CD8-positive, alpha-beta memory T cell (primary cell): ENCODE data around the gene FHDC1. TPM values are rescaled to one million over a fixed set of nuclear protein-coding genes. Genes with fewer than 3 reads are reported as not detected.

Experiments used
- CTCF ChIA-PET: fragments of 350-600 bp; sonication (Branson Sonifier 250); formaldehyde crosslinking; loops from one replicate; lab custom pipeline; 2021; ENCODE audit warnings: antibody characterized with exemption; lab: Charles Lee
- POLR2A ChIA-PET: fragments of 350-600 bp; sonication (Branson Sonifier 250); formaldehyde crosslinking; loops from one replicate; lab custom pipeline; 2021; ENCODE audit warnings: antibody characterized with exemption; lab: Charles Lee
- DNase-seq, 5 donors: peaks; one replicate each; pipeline versions ENCODE4 v3.0.0 to v3.0.0-alpha.2; 2020 to 2022; ENCODE audit warnings: mixed read lengths in 1 of 5
- H3K27ac ChIP-seq: one replicate; pipeline ENCODE4 v1.7.0; 2013; ENCODE audit warnings: low read depth, mild to moderate bottlenecking, low read length, moderate library complexity
- H3K27me3 ChIP-seq: 2 replicates; pipeline ENCODE4 v1.7.0; 2013; ENCODE audit warnings: low read length, mild to moderate bottlenecking; ENCODE audit not compliant: insufficient read depth, poor library complexity, severe bottlenecking
- H3K36me3 ChIP-seq: 2 replicates; pipeline ENCODE4 v1.7.0; 2013; ENCODE audit warnings: mild to moderate bottlenecking, low read length, moderate library complexity; ENCODE audit not compliant: insufficient read depth
- H3K4me1 ChIP-seq: 2 replicates; pipeline ENCODE4 v1.7.0; 2013; ENCODE audit warnings: mild to moderate bottlenecking, low read length, moderate library complexity; ENCODE audit not compliant: insufficient read depth
- H3K4me3 ChIP-seq: 2 replicates; pipeline ENCODE4 v1.7.0; 2013; ENCODE audit warnings: mild to moderate bottlenecking, low read length
- H3K9me3 ChIP-seq: 2 replicates; pipeline ENCODE4 v1.7.0; 2013; ENCODE audit warnings: mild to moderate bottlenecking, low read length
- H3K27ac Mint-ChIP-seq, 8 donors: one replicate each; pipeline ENCODE4 v1.8.0; 2020 to 2021; ENCODE audit warnings: mixed read lengths in 8 of 8, mild to moderate bottlenecking in 6 of 8, inconsistent platforms in 3 of 8, moderate library complexity in 3 of 8
- H3K27me3 Mint-ChIP-seq, 2 donors: one replicate each; pipeline ENCODE4 v1.8.0; 2020 to 2021; ENCODE audit warnings: mixed read lengths in 2 of 2, mild to moderate bottlenecking in 1 of 2, moderate library complexity in 1 of 2
- H3K36me3 Mint-ChIP-seq, 3 donors: one replicate each; pipeline ENCODE4 v1.8.0; 2020 to 2021; ENCODE audit warnings: mixed read lengths in 3 of 3, inconsistent platforms in 1 of 3, mild to moderate bottlenecking in 1 of 3
- H3K4me1 Mint-ChIP-seq, 3 donors: one replicate each; pipeline ENCODE4 v1.8.0; 2020 to 2021; ENCODE audit warnings: mixed read lengths in 3 of 3, inconsistent platforms in 1 of 3, mild to moderate bottlenecking in 1 of 3
- H3K4me3 Mint-ChIP-seq, 7 donors: one replicate each; pipeline ENCODE4 v1.8.0; 2020 to 2021; ENCODE audit warnings: mixed read lengths in 7 of 7, mild to moderate bottlenecking in 6 of 7, moderate library complexity in 4 of 7, inconsistent platforms in 2 of 7
- H3K9me3 Mint-ChIP-seq, 5 donors: one replicate each; pipeline ENCODE4 v1.8.0; 2020 to 2022; ENCODE audit warnings: mixed read lengths in 5 of 5, mild to moderate bottlenecking in 3 of 5, moderate library complexity in 2 of 5, inconsistent platforms in 1 of 5
- polyA plus RNA-seq: library from polyadenylated mRNA; unstranded; fragments of 300-500 nt; fragmentation: Illumina TruSeq; gene quantifications from one replicate; pipeline ENCODE4 v1.2.3, GENCODE V29; 2021
- total RNA-seq, 2 experiments: library from RNA; stranded (reverse); gene quantifications; one replicate each; pipeline ENCODE4 v1.2.3, GENCODE V29; 2021

Gene FHDC1
- total and polyA plus RNA-seq, 3 experiments from 2014 or later: 0.04 TPM; not detected in 1

DNA sequence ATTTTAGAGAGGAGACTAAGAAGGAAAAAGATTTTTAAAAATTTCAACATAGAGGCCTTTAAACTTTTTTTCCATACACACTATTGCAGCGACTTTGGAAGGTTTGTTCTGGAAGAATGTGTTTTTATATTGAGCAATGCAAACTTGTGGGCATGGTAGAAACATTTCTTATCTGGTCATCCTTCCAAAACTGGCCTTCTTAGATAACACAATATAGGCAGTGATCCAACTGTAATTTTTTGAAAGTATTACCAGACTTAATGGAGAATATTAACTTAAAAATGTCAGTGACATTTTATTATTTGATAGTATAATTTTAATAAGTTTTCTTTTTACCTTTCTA, 25.6 kb downstream of the FHDC1 start:
- no peaks in the 10 kb centered on the region for H3K36me3 Mint-ChIP-seq
- CTCF ChIA-PET: no interaction called here
- H3K9me3 Mint-ChIP-seq: no peaks in the 10 kb centered on the region

DNA sequence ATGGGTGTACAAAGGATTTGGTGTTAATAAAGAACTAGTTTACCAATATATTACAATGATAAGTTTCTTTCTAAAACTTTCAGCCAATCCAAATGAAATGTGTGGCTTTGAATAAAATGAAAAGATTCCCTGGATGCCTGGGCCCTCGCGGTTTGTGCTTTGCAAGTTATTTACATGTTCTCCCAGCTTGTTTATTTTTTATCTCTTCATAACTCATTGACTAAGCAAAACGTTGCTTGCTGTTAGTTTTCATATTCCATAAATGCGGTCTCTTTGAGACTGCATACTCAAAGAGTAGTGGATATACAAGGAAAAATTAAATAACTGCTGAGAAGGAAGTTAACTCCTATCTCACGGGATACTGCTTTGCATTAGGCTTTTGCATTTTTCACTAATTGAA, 26.0 kb downstream of the FHDC1 start:
- DNase-seq: no peak
- Histone ChIP-seq H3K36me3 (no peaks in the 10 kb centered on the region), H3K4me1 (no peaks in the 10 kb centered on the region), H3K4me3 (no peak overlapping the region), H3K27ac (no peak overlapping the region), H3K9me3 (no peaks in the 10 kb centered on the region), H3K27me3 (no peaks in the 10 kb centered on the region)
- H3K4me1 Mint-ChIP-seq: peaks cover 0 to 8% (median 5%) of the 10 kb centered on the region in 3 donors
- CTCF ChIA-PET: no interaction called here
- no peak overlapping the region for H3K27ac Mint-ChIP-seq
- peaks cover 0 to 5% of the 10 kb centered on the region in 2 donors for H3K27me3 Mint-ChIP-seq
- H3K9me3 Mint-ChIP-seq: no peaks in the 10 kb centered on the region
- H3K36me3 Mint-ChIP-seq: no peaks in the 10 kb centered on the region
- H3K4me3 Mint-ChIP-seq: no peak overlapping the region
- POLR2A ChIA-PET: no interaction called here

More for the DNA sequence above, 25.6 kb downstream of the FHDC1 start:
- Histone ChIP-seq H3K4me1 (no peaks in the 10 kb centered on the region), H3K4me3 (no peak overlapping the region), H3K36me3 (no peaks in the 10 kb centered on the region), H3K9me3 (no peaks in the 10 kb centered on the region), H3K27me3 (no peaks in the 10 kb centered on the region), H3K27ac (no peak overlapping the region)
- peaks cover 0 to 8% (median 5%) of the 10 kb centered on the region in 3 donors for H3K4me1 Mint-ChIP-seq
- no peak overlapping the region for H3K27ac Mint-ChIP-seq
- no peak for DNase-seq
- no peak overlapping the region for H3K4me3 Mint-ChIP-seq
- peaks cover 0 to 5% of the 10 kb centered on the region in 2 donors for H3K27me3 Mint-ChIP-seq
- POLR2A ChIA-PET: no interaction called here

GRCh38 chr4:152964335-152964734, 28.2 kb downstream of the FHDC1 start:
- Mint-ChIP-seq H3K9me3 (no peaks in the 10 kb centered on the region), H3K36me3 (peaks cover 0 to 1% (median 0%) of the 10 kb centered on the region in 3 donors), H3K27ac (peak overlapping the region in 1 of 8 donors; percentile 14), H3K27me3 (peaks cover 0 to 5% of the 10 kb centered on the region in 2 donors), H3K4me3 (no peak overlapping the region), H3K4me1 (no peaks in the 10 kb centered on the region)
- Histone ChIP-seq H3K27me3 (no peaks in the 10 kb centered on the region), H3K4me3 (no peak overlapping the region), H3K4me1 (no peaks in the 10 kb centered on the region), H3K9me3 (no peaks in the 10 kb centered on the region), H3K27ac (no peak overlapping the region), H3K36me3 (no peaks in the 10 kb centered on the region)
- ChIA-PET CTCF (no interaction called here), POLR2A (no interaction called here)
- no peak for DNase-seq

DNA sequence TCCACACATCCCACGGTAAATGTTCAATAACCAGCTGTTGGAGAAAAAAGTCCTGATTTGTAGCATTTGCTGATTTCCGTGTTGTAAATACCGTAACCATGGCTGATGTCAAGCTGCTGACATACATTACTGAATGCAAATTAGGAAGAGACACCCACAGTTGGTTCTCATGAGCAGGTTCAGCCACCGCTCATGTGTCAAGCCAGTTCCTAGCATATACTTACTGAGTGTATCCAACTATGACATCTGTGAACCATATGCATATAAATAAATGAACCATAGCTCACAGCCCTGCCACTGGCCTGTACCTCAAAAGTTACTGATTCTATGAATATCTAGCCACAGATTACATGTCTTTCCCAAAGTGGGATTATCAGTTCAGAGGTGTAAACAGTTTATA, 29.5 kb downstream of the FHDC1 start:
- H3K4me3 Mint-ChIP-seq: no peak overlapping the region
- no peaks in the 10 kb centered on the region for H3K4me1 Mint-ChIP-seq
- Histone ChIP-seq H3K4me3 (no peak overlapping the region), H3K4me1 (no peaks in the 10 kb centered on the region), H3K27me3 (no peaks in the 10 kb centered on the region), H3K9me3 (no peaks in the 10 kb centered on the region), H3K27ac (no peak overlapping the region), H3K36me3 (no peaks in the 10 kb centered on the region)
- peaks cover 0 to 5% of the 10 kb centered on the region in 2 donors for H3K27me3 Mint-ChIP-seq
- ChIA-PET CTCF (no interaction called here), POLR2A (no interaction called here)
- no peak overlapping the region for H3K27ac Mint-ChIP-seq
- DNase-seq: no peak
- H3K9me3 Mint-ChIP-seq: no peaks in the 10 kb centered on the region
- peaks cover 0 to 1% (median 0%) of the 10 kb centered on the region in 3 donors for H3K36me3 Mint-ChIP-seq

DNA sequence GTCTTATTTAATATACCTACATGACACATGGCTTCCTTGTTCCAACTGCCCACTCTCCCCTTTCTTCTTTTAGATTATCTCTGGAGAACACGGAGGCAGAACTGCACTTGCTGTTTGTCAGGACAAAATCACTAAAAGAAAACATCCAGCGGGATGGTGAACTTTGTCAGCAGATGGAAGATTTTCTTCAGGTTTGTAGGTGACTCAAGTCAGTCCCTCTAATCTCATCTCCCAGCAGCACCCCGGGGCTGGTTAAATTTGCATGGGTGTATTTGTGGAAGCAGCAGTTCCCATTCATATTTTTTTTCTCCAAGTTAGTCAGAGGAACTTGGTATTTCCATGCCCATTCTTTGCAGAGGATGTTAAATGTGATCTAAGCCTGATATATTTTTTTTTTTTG, 31.8 kb downstream of the FHDC1 start:
- Histone ChIP-seq H3K4me1 (no peaks in the 10 kb centered on the region), H3K4me3 (no peak overlapping the region), H3K27me3 (no peaks in the 10 kb centered on the region), H3K36me3 (no peaks in the 10 kb centered on the region), H3K27ac (no peak overlapping the region), H3K9me3 (no peaks in the 10 kb centered on the region)
- ChIA-PET CTCF (interaction anchor here (0.8 kb wide), 1 partner anchor 13 kb away, joined by 3 read pairs; no protein-coding TSS in a partner anchor), POLR2A (no interaction called here)
- DNase-seq: no peak
- Mint-ChIP-seq H3K27ac (no peak overlapping the region), H3K4me1 (no peaks in the 10 kb centered on the region), H3K4me3 (no peak overlapping the region), H3K9me3 (no peaks in the 10 kb centered on the region), H3K27me3 (peaks cover 0 to 5% of the 10 kb centered on the region in 2 donors), H3K36me3 (peaks cover 0 to 1% (median 0%) of the 10 kb centered on the region in 3 donors)

- H3K27ac Mint-ChIP-seq: no peak overlapping the region
- H3K4me3 Mint-ChIP-seq: no peak overlapping the region
- CTCF ChIA-PET: no interaction called here
- H3K27ac ChIP-seq: no peak overlapping the region
- no peaks in the 10 kb centered on the region for H3K4me1 ChIP-seq
- H3K27me3 Mint-ChIP-seq: no peaks in the 10 kb centered on the region
- no peak for DNase-seq
- no peaks in the 10 kb centered on the region for H3K9me3 Mint-ChIP-seq
- no peaks in the 10 kb centered on the region for H3K27me3 ChIP-seq
- H3K36me3 Mint-ChIP-seq: peaks cover 0 to 1% (median 0%) of the 10 kb centered on the region in 3 donors
- POLR2A ChIA-PET: interaction anchor here (0.6 kb wide), 1 partner anchor 18 kb away, joined by 5 read pairs; no protein-coding TSS in a partner anchor
- H3K4me3 ChIP-seq: no peak overlapping the region
- no peaks in the 10 kb centered on the region for H3K36me3 ChIP-seq
- H3K4me1 Mint-ChIP-seq: no peaks in the 10 kb centered on the region
- no peaks in the 10 kb centered on the region for H3K9me3 ChIP-seq
Measured at GRCh38 chr4:152968806-152969394, 32.8 kb downstream of the FHDC1 start.

GRCh38 chr4:152970102-152970820, 34.1 kb downstream of the FHDC1 start:
- Mint-ChIP-seq H3K4me3 (no peak overlapping the region), H3K9me3 (no peaks in the 10 kb centered on the region), H3K27ac (no peak overlapping the region), H3K36me3 (peaks cover 0 to 1% (median 0%) of the 10 kb centered on the region in 3 donors), H3K4me1 (no peaks in the 10 kb centered on the region), H3K27me3 (no peaks in the 10 kb centered on the region)
- Histone ChIP-seq H3K27me3 (no peaks in the 10 kb centered on the region), H3K4me3 (no peak overlapping the region), H3K36me3 (no peaks in the 10 kb centered on the region), H3K9me3 (no peaks in the 10 kb centered on the region), H3K4me1 (no peaks in the 10 kb centered on the region), H3K27ac (no peak overlapping the region)
- ChIA-PET CTCF (no interaction called here), POLR2A (no interaction called here)
- no peak for DNase-seq

DNA sequence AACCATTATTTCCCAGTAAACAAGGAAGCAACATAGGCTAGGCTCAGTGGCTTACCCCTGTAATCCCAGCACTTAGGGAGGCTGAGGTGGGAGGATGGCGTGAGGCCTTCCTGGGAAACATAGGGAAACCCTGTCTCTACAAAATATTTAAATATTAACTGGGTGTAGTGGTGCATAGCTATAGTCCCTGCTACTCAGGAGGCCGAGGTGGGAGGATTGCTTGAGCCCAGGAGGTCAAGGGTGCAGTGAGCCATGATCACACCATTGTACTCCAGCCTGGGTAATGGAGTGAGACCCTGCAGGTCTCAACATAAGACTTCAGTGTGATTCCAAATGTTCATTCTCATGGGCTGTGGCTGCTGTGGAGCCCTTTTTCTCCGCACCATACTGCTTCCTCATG, 34.9 kb downstream of the FHDC1 start:
- no peaks in the 10 kb centered on the region for H3K27me3 ChIP-seq
- Mint-ChIP-seq H3K27me3 (no peaks in the 10 kb centered on the region), H3K36me3 (peaks cover 0 to 1% (median 0%) of the 10 kb centered on the region in 3 donors), H3K4me1 (no peaks in the 10 kb centered on the region), H3K4me3 (no peak overlapping the region), H3K9me3 (no peaks in the 10 kb centered on the region), H3K27ac (no peak overlapping the region)
- no peaks in the 10 kb centered on the region for H3K36me3 ChIP-seq
- ChIA-PET POLR2A (no interaction called here), CTCF (interaction anchor here (1.2 kb wide), 1 partner anchor 12 kb away, joined by 3 read pairs; no protein-coding TSS in a partner anchor)
- no peaks in the 10 kb centered on the region for H3K4me1 ChIP-seq
- no peak for DNase-seq
- H3K4me3 ChIP-seq: no peak overlapping the region
- no peak overlapping the region for H3K27ac ChIP-seq
- H3K9me3 ChIP-seq: no peaks in the 10 kb centered on the region
